Prostate gland (tissue), 2 donors: ENCODE measurements around the gene CYP17A1.

Source experiments
- CTCF ChIP-seq, 4 experiments: fragments of 200-600 bp in 2 of 4; fragments of 450-650 bp in 2 of 4; sonication (generic) in 2 of 4; IDR thresholded peaks; 1 replicate in 3 of 4; 2 replicates in 1 of 4; pipeline ENCODE4 v1.5.1; 2016 to 2019; ENCODE audit warnings: antibody characterized with exemption in 4 of 4, mild to moderate bottlenecking in 2 of 4, moderate library complexity in 2 of 4
- POLR2AphosphoS5 ChIP-seq: sonication (generic); formaldehyde crosslinking; IDR thresholded peaks from one replicate; pipeline ENCODE4 v1.6.1; 2017; ENCODE audit warnings: antibody characterized with exemption

GRCh38 chr10:102802920-102803534 lies 34.2 kb downstream of the CYP17A1 start:
- TF ChIP-seq POLR2AphosphoS5: no peak
- TF ChIP-seq CTCF (IDR thresholded peaks at IDR 0.05): no peak
